Measurements from ENCODE around the gene RARB. TPM values are rescaled to one million over a fixed set of nuclear protein-coding genes. Genes with fewer than 3 reads are reported as not detected.

Gene RARB
- total RNA-seq, 2 donors from 2014 or later: not detected

DNA sequence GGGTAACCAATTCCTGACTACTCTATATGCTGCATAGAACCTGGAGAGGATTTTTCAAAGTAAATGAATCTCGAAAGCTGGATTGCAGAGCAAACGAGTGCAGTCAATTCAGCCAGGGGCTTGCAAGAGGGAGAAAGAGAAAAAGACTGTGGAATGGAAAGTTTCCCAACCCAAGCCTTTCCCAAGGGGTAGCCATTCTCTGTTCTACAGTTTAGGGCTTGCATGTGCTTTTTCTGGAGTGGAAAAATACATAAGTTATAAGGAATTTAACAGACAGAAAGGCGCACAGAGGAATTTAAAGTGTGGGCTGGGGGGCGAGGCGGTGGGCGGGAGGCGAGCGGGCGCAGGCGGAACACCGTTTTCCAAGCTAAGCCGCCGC is 511 bp upstream of the RARB start:
- no peak for ATAC-seq (replicated peaks in 1 of 2)
- Mint-ChIP-seq H3K9me3 (no peaks in the 10 kb centered on the region), H3K4me1 (ENCODE audit: low read depth) (no peaks in the 10 kb centered on the region), H3K36me3 (ENCODE audit: insufficient read depth in 2 of 2) (no peaks in the 10 kb centered on the region), H3K27ac (no peak overlapping the region), H3K4me3 (peak overlapping the region; percentile 54 to 55), H3K27me3 (ENCODE audit: low read depth) (peaks cover 62% of the 10 kb centered on the region)
- no peak for DNase-seq

DNA sequence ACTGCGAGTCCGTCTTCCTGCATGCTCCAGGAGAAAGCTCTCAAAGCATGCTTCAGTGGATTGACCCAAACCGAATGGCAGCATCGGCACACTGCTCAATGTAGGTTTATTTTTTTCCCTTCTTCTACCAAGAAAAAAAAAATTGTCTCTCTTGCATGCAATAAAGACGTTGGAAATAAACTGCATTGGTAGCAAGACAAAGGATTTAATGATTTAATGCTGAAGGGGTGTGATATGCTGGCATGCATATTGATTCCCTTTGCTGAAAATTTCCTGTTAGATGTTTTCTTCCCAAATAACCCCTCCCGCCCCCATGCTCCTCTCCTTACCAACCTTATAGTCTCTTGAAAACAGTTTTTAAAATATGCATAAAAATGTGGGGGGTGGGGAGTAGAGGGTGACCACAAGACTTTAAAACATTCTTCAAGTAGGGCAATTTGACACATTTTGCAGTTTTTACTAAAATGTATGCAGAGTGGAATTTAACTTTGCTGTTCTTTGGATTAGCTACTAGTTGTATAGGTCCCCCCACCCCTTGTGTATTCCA is 799 bp downstream of the RARB start:
- H3K4me3 Mint-ChIP-seq: no peak overlapping the region
- H3K27ac Mint-ChIP-seq: no peak overlapping the region
- peaks cover 69% of the 10 kb centered on the region for H3K27me3 Mint-ChIP-seq (ENCODE audit: low read depth)
- no peaks in the 10 kb centered on the region for H3K4me1 Mint-ChIP-seq (ENCODE audit: low read depth)
- DNase-seq (no peak), ATAC-seq (replicated peaks in 1 of 2) (no peak)
- H3K9me3 Mint-ChIP-seq: peaks cover 0 to 1% of the 10 kb centered on the region in 2 donors
- no peaks in the 10 kb centered on the region for H3K36me3 Mint-ChIP-seq (ENCODE audit: insufficient read depth in 2 of 2)

GRCh38 chr3:25429361-25430286 is 1.6 kb downstream of the RARB start:
- ATAC-seq (replicated peaks in 1 of 2) (no peak), DNase-seq (no peak)
- H3K27ac Mint-ChIP-seq: no peak overlapping the region
- peaks cover 0 to 1% of the 10 kb centered on the region in 2 donors for H3K9me3 Mint-ChIP-seq
- H3K36me3 Mint-ChIP-seq (ENCODE audit: insufficient read depth in 2 of 2): no peaks in the 10 kb centered on the region
- peaks cover 71% of the 10 kb centered on the region for H3K27me3 Mint-ChIP-seq (ENCODE audit: low read depth)
- H3K4me3 Mint-ChIP-seq: no peak overlapping the region
- H3K4me1 Mint-ChIP-seq (ENCODE audit: low read depth): no peaks in the 10 kb centered on the region

DNA sequence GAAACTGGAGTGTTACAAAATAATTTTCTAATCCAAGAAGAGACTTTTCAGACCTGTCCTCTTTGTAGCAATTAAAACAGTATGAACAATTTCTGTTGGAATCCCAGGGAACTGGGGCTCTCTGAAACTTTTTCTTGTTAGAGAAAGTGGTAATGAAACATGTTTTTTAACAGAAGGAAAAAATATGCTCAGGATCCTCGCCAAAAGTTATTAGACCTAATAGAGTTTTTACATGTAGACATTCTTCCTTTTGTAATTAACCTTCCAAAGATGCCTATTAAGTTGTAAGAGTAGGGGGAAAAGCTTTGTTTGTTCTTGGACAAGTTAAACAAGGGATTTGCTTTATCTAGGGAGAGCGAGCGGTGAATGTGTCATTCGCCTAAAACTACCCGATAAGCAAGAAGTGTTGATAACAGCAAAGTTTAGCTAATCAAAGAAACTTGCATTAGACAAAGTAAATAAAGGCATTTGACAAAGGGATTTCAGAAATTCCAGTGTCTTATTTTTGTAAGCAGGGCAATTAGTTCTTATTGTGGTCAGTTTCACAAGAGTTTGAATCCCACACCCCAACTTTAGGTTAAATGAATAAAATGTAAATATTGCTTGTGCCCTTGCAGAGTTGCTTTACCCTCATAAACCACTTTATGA is 2.3 kb downstream of the RARB start:
- Mint-ChIP-seq H3K9me3 (peaks cover 0 to 1% of the 10 kb centered on the region in 2 donors), H3K36me3 (ENCODE audit: insufficient read depth in 2 of 2) (no peaks in the 10 kb centered on the region), H3K27me3 (ENCODE audit: low read depth) (peaks cover 64% of the 10 kb centered on the region), H3K27ac (no peak overlapping the region), H3K4me3 (no peak overlapping the region), H3K4me1 (ENCODE audit: low read depth) (no peaks in the 10 kb centered on the region)
- ATAC-seq (replicated peaks in 1 of 2): no peak
- no peak for DNase-seq

GRCh38 chr3:25430935-25431770 is 3.1 kb downstream of the RARB start:
- H3K9me3 Mint-ChIP-seq: peaks cover 0 to 1% of the 10 kb centered on the region in 2 donors
- H3K27ac Mint-ChIP-seq: no peak overlapping the region
- H3K27me3 Mint-ChIP-seq (ENCODE audit: low read depth): peaks cover 62% of the 10 kb centered on the region
- ATAC-seq (replicated peaks in 1 of 2) (no peak), DNase-seq (no peak)
- H3K4me1 Mint-ChIP-seq (ENCODE audit: low read depth): no peaks in the 10 kb centered on the region
- H3K4me3 Mint-ChIP-seq: no peak overlapping the region
- no peaks in the 10 kb centered on the region for H3K36me3 Mint-ChIP-seq (ENCODE audit: insufficient read depth in 2 of 2)

- no peak for DNase-seq
- Mint-ChIP-seq H3K9me3 (peaks cover 0 to 1% of the 10 kb centered on the region in 2 donors), H3K27me3 (ENCODE audit: low read depth) (peaks cover 51% of the 10 kb centered on the region), H3K36me3 (ENCODE audit: insufficient read depth in 2 of 2) (no peaks in the 10 kb centered on the region), H3K4me1 (ENCODE audit: low read depth) (no peaks in the 10 kb centered on the region), H3K27ac (no peak overlapping the region), H3K4me3 (no peak overlapping the region)
- ATAC-seq (replicated peaks in 1 of 2): no peak
Observed at GRCh38 chr3:25432176-25432720, 4.2 kb downstream of the RARB start.

- H3K4me1 Mint-ChIP-seq (ENCODE audit: low read depth): no peaks in the 10 kb centered on the region
- H3K27ac Mint-ChIP-seq: no peak overlapping the region
- H3K4me3 Mint-ChIP-seq: no peak overlapping the region
- H3K27me3 Mint-ChIP-seq (ENCODE audit: low read depth): peaks cover 42% of the 10 kb centered on the region
- DNase-seq (no peak), ATAC-seq (replicated peaks in 1 of 2) (no peak)
- H3K36me3 Mint-ChIP-seq (ENCODE audit: insufficient read depth in 2 of 2): no peaks in the 10 kb centered on the region
- peaks cover 0 to 1% of the 10 kb centered on the region in 2 donors for H3K9me3 Mint-ChIP-seq
Observed at GRCh38 chr3:25433106-25433505, 5.0 kb downstream of the RARB start.

DNA sequence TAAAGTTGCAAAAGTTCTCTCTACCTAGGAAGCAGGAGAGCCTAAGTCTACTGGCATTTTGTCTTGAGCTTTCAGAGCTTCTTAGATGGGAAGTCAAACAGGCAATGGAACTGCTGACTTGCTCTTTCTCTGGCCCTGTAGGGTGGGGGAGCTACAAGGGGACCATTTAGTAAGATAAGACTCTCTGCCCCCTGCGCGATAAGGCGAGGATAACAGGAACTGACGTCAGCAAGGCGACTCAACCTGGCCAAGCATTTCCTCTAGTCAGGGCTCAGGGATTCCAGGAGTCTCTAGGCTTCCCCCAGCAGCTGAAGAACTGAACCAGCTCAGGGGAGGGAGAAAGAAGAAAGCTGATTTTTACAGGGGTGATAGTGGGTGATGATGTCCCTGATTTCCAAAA is 5.8 kb downstream of the RARB start:
- DNase-seq (no peak), ATAC-seq (replicated peaks in 1 of 2) (no peak)
- no peak overlapping the region for H3K27ac Mint-ChIP-seq
- peaks cover 37% of the 10 kb centered on the region for H3K27me3 Mint-ChIP-seq (ENCODE audit: low read depth)
- peaks cover 0 to 1% of the 10 kb centered on the region in 2 donors for H3K9me3 Mint-ChIP-seq
- no peaks in the 10 kb centered on the region for H3K4me1 Mint-ChIP-seq (ENCODE audit: low read depth)
- H3K4me3 Mint-ChIP-seq: peak overlapping the region in 1 of 2 donors; percentile 16
- no peaks in the 10 kb centered on the region for H3K36me3 Mint-ChIP-seq (ENCODE audit: insufficient read depth in 2 of 2)

DNA sequence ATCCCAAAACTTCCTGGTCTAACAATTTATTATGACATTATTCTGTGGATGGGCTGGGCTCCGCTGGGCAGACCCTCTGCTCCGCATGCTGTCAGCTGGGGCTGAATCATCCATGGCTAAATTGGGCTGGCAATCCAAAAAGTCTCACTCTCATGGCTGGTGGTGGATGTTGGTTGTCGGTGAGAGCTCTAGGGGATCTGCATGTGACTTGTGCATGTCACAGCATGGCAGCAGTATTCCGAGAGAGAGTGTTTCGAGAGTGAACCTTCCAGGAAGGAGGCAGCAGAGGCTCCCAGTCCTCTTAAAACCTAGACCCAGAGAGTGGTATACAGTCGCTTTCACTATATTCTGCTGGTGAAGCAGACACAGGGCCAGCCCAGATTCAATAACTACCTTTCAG is 9.9 kb downstream of the RARB start:
- Mint-ChIP-seq H3K27me3 (ENCODE audit: low read depth) (peaks cover 9% of the 10 kb centered on the region), H3K27ac (no peak overlapping the region), H3K4me1 (ENCODE audit: low read depth) (no peaks in the 10 kb centered on the region), H3K36me3 (ENCODE audit: insufficient read depth in 2 of 2) (no peaks in the 10 kb centered on the region), H3K4me3 (no peak overlapping the region), H3K9me3 (peaks cover 0 to 2% of the 10 kb centered on the region in 2 donors)
- DNase-seq: no peak
- ATAC-seq (replicated peaks in 1 of 2): no peak

- Mint-ChIP-seq H3K4me3 (no peak overlapping the region), H3K9me3 (peaks cover 0 to 1% of the 10 kb centered on the region in 2 donors), H3K4me1 (ENCODE audit: low read depth) (no peaks in the 10 kb centered on the region), H3K27me3 (ENCODE audit: low read depth) (peaks cover 1% of the 10 kb centered on the region), H3K36me3 (ENCODE audit: insufficient read depth in 2 of 2) (no peaks in the 10 kb centered on the region), H3K27ac (no peak overlapping the region)
- DNase-seq: no peak
- no peak for ATAC-seq (replicated peaks in 1 of 2)
Observed at GRCh38 chr3:25438791-25439555, 10.9 kb downstream of the RARB start.

DNA sequence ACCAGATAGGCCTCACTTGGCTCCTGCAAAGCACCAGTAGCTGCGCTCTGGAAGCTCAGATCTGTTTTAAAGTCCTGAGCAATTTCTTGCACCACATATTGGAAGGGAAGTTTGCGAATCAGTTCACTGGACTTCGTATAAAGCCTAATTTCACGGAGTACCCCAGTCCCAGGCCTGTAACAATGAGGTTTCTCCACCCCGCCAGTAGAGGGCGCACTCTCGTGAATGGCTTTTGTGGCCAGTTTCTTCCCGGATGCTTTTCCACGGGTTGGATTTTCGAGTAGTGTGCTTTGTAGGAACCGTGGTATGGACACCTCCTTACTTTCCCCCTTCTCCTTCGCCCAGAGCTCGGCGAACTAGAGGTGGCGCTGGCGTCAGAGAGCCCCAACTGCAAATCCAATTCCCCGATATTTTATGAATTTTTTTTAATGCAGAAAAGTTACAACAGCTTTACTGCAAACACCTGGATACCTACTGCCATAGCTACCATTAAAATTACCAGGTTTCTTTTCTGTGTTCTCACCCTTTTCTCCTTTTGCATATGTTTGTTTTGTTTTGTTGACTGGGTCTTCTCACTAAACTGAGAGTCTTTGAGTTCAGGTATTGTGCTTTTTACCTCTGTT is 13.3 kb downstream of the RARB start:
- Mint-ChIP-seq H3K27me3 (ENCODE audit: low read depth) (no peaks in the 10 kb centered on the region), H3K36me3 (ENCODE audit: insufficient read depth in 2 of 2) (no peaks in the 10 kb centered on the region), H3K9me3 (peaks cover 0 to 1% of the 10 kb centered on the region in 2 donors), H3K4me3 (no peak overlapping the region), H3K27ac (no peak overlapping the region), H3K4me1 (ENCODE audit: low read depth) (no peaks in the 10 kb centered on the region)
- ATAC-seq (replicated peaks in 1 of 2): no peak
- peak; percentile 16 to 32 for DNase-seq

DNA sequence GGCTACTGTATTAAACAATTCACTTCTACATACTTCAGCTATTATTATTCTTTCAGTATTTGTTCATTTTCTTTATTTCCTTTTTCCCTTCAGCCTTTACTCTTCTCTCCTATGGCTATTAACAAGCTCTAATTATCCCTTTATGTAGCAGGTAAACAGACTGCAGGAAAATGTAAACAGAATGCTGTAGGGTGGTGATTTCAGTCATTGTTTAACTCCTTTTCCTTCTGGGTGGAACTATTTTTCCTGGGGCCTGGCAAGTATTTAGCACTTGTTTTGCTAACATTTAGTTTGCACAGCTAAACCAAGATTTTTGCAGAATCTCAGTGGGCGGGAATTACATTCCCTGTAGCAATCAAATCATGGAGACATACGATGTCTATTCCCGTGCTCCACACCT is 14.4 kb downstream of the RARB start:
- Mint-ChIP-seq H3K4me1 (ENCODE audit: low read depth) (no peaks in the 10 kb centered on the region), H3K27me3 (ENCODE audit: low read depth) (no peaks in the 10 kb centered on the region), H3K9me3 (peaks cover 0 to 1% of the 10 kb centered on the region in 2 donors), H3K4me3 (no peak overlapping the region), H3K36me3 (ENCODE audit: insufficient read depth in 2 of 2) (no peaks in the 10 kb centered on the region), H3K27ac (no peak overlapping the region)
- ATAC-seq (replicated peaks in 1 of 2) (no peak), DNase-seq (no peak)
